ENCODE results near the gene ZCCHC24.

Gene ZCCHC24

GRCh38 chr10:79445161-79445976 is at the start of gene ZCCHC24:
ZCCHC24 (minus strand) TSS chr10:79445624; CDS start chr10:79445440, 184 bp downstream.
- DNase-seq, result peak; percentile 99

- no peak for DNase-seq
These were observed 48.4 kb upstream of the ZCCHC24 start for GRCh38 chr10:79493806-79494205.

GRCh38 chr10:79492839-79493238 is 47.4 kb upstream of the ZCCHC24 start:
- DNase-seq, result no peak

GRCh38 chr10:79492256-79492655 is 46.8 kb upstream of the ZCCHC24 start:
- no peak for DNase-seq

GRCh38 chr10:79491143-79491835 is 45.9 kb upstream of the ZCCHC24 start:
- DNase-seq, result peak; percentile 22

- DNase-seq, result no peak
These were observed 45.1 kb upstream of the ZCCHC24 start for GRCh38 chr10:79490400-79491142.

GRCh38 chr10:79488870-79489269 is 43.4 kb upstream of the ZCCHC24 start:
- peak; percentile 9 for DNase-seq

- no peak for DNase-seq
These were observed 42.9 kb upstream of the ZCCHC24 start for GRCh38 chr10:79488336-79488735.

- DNase-seq, result peak; percentile 81
These were observed 42.1 kb upstream of the ZCCHC24 start for GRCh38 chr10:79487296-79488194.

GRCh38 chr10:79484476-79484875 is 39.1 kb upstream of the ZCCHC24 start:
- DNase-seq, result no peak

- DNase-seq, result no peak
These were observed 38.5 kb upstream of the ZCCHC24 start for GRCh38 chr10:79483948-79484347.

GRCh38 chr10:79483299-79483698 is 37.9 kb upstream of the ZCCHC24 start:
- no peak for DNase-seq

- no peak for DNase-seq
These were observed 37.3 kb upstream of the ZCCHC24 start for GRCh38 chr10:79482741-79483140.

GRCh38 chr10:79482304-79482703 is 36.9 kb upstream of the ZCCHC24 start:
- no peak for DNase-seq

- DNase-seq, result no peak
These were observed 34.0 kb upstream of the ZCCHC24 start for GRCh38 chr10:79479283-79479909.

GRCh38 chr10:79477456-79477855 is 32.0 kb upstream of the ZCCHC24 start:
- no peak for DNase-seq

- DNase-seq, result no peak
These were observed 31.2 kb upstream of the ZCCHC24 start for GRCh38 chr10:79476645-79477044.

- DNase-seq, result no peak
These were observed 30.5 kb upstream of the ZCCHC24 start for GRCh38 chr10:79475877-79476276.

GRCh38 chr10:79475119-79475653 is 29.8 kb upstream of the ZCCHC24 start:
- peak; percentile 11 for DNase-seq

GRCh38 chr10:79473496-79474095 is 28.2 kb upstream of the ZCCHC24 start:
- DNase-seq, result peak; percentile 69

- no peak for DNase-seq
These were observed 27.5 kb upstream of the ZCCHC24 start for GRCh38 chr10:79472951-79473350.
